ENCODE measurements around the gene STK32C.
"Not testable (repeated sequence)": the region's sequence is repeated elsewhere in the genome, so short reads cannot be mapped to it uniquely, and the experiment has no call there.

STK32C gene

GRCh38 chr10:132338876-132339275 is 31.1 kb upstream of the STK32C start:
- no peak for DNase-seq (ENCODE audit: low read depth, low spot score)

- not testable (repeated sequence) for DNase-seq (ENCODE audit: low read depth, low spot score)
Observed at GRCh38 chr10:132337854-132338253, 30.1 kb upstream of the STK32C start.

GRCh38 chr10:132336919-132337407 is 29.2 kb upstream of the STK32C start:
- no peak for DNase-seq (ENCODE audit: low read depth, low spot score)

GRCh38 chr10:132336064-132336746 is 28.5 kb upstream of the STK32C start:
- DNase-seq (ENCODE audit: low read depth, low spot score): no peak

GRCh38 chr10:132335189-132336063 is 27.7 kb upstream of the STK32C start:
- no peak for DNase-seq (ENCODE audit: low read depth, low spot score)

- DNase-seq (ENCODE audit: low read depth, low spot score): no peak
Observed at GRCh38 chr10:132334631-132335188, 27.0 kb upstream of the STK32C start.

- no peak for DNase-seq (ENCODE audit: low read depth, low spot score)
Observed at GRCh38 chr10:132333386-132333785, 25.6 kb upstream of the STK32C start.

GRCh38 chr10:132332433-132332754 is 24.6 kb upstream of the STK32C start:
- DNase-seq (ENCODE audit: low read depth, low spot score): no peak

- peak; percentile 97 for DNase-seq (ENCODE audit: low read depth, low spot score)
Observed at GRCh38 chr10:132331601-132332432, 24.1 kb upstream of the STK32C start, which contains the start of gene LRRC27. Gene LRRC27 (plus strand): TSS chr10:132332193. CDS start chr10:132333525, 1,332 bp downstream.

GRCh38 chr10:132330486-132330833 is 22.7 kb upstream of the STK32C start:
- no peak for DNase-seq (ENCODE audit: low read depth, low spot score)

GRCh38 chr10:132329565-132330485 is 22.1 kb upstream of the STK32C start:
- no peak for DNase-seq (ENCODE audit: low read depth, low spot score)

GRCh38 chr10:132328738-132329137 is 21.0 kb upstream of the STK32C start:
- DNase-seq (ENCODE audit: low read depth, low spot score): no peak

- no peak for DNase-seq (ENCODE audit: low read depth, low spot score)
Observed at GRCh38 chr10:132328106-132328505, 20.4 kb upstream of the STK32C start.

- DNase-seq (ENCODE audit: low read depth, low spot score): peak; percentile 32
Observed at GRCh38 chr10:132326925-132327324, 19.2 kb upstream of the STK32C start.

- DNase-seq (ENCODE audit: low read depth, low spot score): no peak
Observed at GRCh38 chr10:132326344-132326889, 18.7 kb upstream of the STK32C start.

GRCh38 chr10:132324186-132324585 is 16.4 kb upstream of the STK32C start:
- DNase-seq (ENCODE audit: low read depth, low spot score): no peak

GRCh38 chr10:132322586-132323048 is 14.9 kb upstream of the STK32C start:
- no peak for DNase-seq (ENCODE audit: low read depth, low spot score)

- DNase-seq (ENCODE audit: low read depth, low spot score): no peak
Observed at GRCh38 chr10:132321726-132322125, 14.0 kb upstream of the STK32C start.

GRCh38 chr10:132320654-132321469 is 13.1 kb upstream of the STK32C start:
- DNase-seq (ENCODE audit: low read depth, low spot score): no peak

Measured in activated naive CD8-positive, alpha-beta T cell treated with anti-CD3 and anti-CD28 coated beads, Interleukin-2, amount 50 U/mL, for 16 hours (primary cell).